Adrenal gland (tissue), 5 donors: ENCODE data around the gene USP6NL.

ENCODE experiments used
- POLR2A ChIP-seq, 2 donors: fragments of 450-650 bp; IDR thresholded peaks; one replicate each; pipeline ENCODE4 v1.6.1; 2017; ENCODE audit warnings: antibody characterized with exemption in 2 of 2, mild to moderate bottlenecking in 2 of 2, moderate library complexity in 1 of 2
- TF ChIP-seq, protein P1 (sequence below), 6 experiments: fragments of 450-650 bp in 4 of 6; fragments of 200-600 bp in 2 of 6; sonication (generic) in 1 of 6; IDR thresholded peaks; 1 replicate in 5 of 6; 2 replicates in 1 of 6; pipeline versions ENCODE4 v1.5.1 to v1.8.0; 2016 to 2021; ENCODE audit warnings: antibody characterized with exemption in 6 of 6, mild to moderate bottlenecking in 2 of 6, moderate library complexity in 1 of 6
- donor health status: DM: no; HTN: no; CAD: no.

DNA sequence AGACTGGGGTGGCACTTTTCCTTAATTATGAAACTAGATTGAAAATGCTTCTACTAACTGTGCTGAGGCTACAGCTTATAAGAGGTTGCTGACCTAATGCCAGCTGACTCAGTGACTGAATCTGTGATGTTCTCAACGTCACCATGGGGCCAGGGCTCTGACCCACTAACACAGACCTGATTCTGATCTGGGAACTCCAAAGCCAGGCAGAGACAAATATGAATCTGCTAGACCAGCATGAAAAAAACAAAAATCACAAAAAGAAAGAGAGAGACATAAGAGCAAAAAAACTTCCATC, 16.1 kb downstream of the USP6NL start:
- TF ChIP-seq, protein P1, sequence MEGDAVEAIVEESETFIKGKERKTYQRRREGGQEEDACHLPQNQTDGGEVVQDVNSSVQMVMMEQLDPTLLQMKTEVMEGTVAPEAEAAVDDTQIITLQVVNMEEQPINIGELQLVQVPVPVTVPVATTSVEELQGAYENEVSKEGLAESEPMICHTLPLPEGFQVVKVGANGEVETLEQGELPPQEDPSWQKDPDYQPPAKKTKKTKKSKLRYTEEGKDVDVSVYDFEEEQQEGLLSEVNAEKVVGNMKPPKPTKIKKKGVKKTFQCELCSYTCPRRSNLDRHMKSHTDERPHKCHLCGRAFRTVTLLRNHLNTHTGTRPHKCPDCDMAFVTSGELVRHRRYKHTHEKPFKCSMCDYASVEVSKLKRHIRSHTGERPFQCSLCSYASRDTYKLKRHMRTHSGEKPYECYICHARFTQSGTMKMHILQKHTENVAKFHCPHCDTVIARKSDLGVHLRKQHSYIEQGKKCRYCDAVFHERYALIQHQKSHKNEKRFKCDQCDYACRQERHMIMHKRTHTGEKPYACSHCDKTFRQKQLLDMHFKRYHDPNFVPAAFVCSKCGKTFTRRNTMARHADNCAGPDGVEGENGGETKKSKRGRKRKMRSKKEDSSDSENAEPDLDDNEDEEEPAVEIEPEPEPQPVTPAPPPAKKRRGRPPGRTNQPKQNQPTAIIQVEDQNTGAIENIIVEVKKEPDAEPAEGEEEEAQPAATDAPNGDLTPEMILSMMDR (IDR thresholded peaks at IDR 0.05) = no peak
- TF ChIP-seq POLR2A (IDR thresholded peaks at IDR 0.05) = peak in 1 of 2 donors; percentile 27
